KBM-7 (cell line): Measurements from ENCODE around the gene OSBPL5.
A peak's percentile ranks its signal among the peaks of the same experiment; 100 is the strongest.

Experiments used
- DNase-seq: peaks from one replicate; pipeline ENCODE4 v3.0.0-alpha.2; 2015
- in situ Hi-C: fragments of 300-500 bp; cut with MboI; formaldehyde crosslinking; loops from 2 replicates; pipeline ENCODE4 v1.14.3; 2020; ENCODE audit warnings: low sequenced_read_pairs, low pct_unique_long_range_greater_than_20kb, mixed read lengths

Gene OSBPL5, protein sequence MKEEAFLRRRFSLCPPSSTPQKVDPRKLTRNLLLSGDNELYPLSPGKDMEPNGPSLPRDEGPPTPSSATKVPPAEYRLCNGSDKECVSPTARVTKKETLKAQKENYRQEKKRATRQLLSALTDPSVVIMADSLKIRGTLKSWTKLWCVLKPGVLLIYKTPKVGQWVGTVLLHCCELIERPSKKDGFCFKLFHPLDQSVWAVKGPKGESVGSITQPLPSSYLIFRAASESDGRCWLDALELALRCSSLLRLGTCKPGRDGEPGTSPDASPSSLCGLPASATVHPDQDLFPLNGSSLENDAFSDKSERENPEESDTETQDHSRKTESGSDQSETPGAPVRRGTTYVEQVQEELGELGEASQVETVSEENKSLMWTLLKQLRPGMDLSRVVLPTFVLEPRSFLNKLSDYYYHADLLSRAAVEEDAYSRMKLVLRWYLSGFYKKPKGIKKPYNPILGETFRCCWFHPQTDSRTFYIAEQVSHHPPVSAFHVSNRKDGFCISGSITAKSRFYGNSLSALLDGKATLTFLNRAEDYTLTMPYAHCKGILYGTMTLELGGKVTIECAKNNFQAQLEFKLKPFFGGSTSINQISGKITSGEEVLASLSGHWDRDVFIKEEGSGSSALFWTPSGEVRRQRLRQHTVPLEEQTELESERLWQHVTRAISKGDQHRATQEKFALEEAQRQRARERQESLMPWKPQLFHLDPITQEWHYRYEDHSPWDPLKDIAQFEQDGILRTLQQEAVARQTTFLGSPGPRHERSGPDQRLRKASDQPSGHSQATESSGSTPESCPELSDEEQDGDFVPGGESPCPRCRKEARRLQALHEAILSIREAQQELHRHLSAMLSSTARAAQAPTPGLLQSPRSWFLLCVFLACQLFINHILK

DNA sequence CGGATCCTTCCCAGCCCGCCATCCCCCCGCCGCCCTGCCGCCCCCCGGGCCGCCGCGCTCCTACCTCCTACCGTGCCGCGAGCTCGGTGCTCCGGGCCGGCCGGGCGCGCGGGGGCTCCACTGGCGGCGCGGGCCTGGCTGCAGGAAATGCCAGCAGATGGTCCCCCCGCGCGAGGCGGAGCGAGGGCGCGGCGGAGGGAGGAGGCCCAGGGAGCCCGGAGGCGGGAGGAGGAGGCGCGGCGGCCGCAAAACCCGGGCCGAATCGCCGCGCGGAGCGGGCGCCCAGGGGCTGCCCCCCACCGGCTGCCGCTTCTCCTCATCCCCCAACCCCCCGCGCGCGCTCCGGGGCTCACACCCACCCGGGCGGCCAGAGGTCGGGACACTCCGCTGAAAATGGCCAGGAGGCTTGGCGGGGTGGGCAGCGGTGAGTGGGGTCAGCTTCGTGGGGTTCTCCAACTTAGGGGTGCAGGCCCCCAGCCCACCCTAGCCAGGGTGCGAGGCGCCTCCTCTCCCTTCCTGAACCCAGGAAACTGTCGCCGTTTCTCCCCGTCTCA lies at the start of gene OSBPL5:
Gene OSBPL5, minus strand, starts transcription at position 159 of the 554 bp plus-strand sequence. CDS start 36,162 bp downstream, outside the sequence.
- in situ Hi-C loops: no loop called here
- DNase-seq: peak; percentile 57

DNA sequence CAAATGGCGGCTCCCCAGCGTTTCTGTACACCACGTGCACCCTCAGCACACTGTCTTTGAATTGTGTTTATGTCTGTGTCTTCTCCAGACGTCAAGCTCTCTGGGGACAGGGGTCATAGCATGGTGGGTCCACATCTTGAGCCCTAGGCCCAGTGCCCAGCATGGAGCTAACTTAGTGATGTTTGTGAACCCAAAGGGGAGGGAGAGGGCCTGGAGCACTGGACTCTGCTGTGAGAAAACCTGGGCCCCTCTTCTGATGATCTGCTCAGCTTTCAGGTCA lies 49.2 kb upstream of the OSBPL5 start:
- in situ Hi-C loops: no loop called here

DNA sequence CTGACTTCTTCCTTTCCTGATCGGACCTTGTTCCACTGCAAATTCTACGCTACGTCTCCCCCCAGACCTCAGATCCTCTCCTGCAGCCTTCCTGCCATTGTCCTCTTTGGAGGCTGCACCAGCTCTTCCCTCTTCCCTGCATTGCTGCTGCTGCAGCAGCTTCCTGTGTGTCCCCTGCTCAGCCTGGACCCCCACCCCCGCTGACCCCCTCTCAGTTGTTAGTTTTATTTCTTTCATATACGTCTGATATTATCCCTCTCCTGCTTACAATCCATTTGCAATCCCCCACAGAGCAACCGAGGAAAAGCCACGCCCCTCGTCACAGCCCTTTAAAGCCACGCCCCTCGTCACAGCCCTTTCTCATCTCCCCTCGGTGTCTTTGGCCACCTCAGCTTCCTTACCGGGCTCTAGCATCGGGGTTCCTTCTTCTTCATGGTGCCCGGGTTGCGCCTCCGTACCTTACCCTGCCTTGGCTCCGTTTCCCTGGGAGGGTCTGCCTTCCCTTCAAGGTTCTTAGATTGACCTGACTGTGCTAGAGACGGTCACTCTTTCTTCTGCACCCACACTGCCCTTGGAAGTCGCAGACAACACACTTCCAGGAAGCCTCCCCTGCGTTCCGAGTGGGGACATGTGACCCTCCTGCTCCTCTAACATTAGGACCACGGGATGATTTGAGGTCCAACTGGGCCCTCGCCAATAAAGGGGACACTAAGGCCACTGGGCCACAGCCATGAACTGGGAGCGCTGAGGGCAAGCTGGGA lies 48.7 kb upstream of the OSBPL5 start:
- in situ Hi-C loops: no loop called here
- DNase-seq: no peak

More for the DNA sequence above, 49.2 kb upstream of the OSBPL5 start:
- DNase-seq: no peak

DNA sequence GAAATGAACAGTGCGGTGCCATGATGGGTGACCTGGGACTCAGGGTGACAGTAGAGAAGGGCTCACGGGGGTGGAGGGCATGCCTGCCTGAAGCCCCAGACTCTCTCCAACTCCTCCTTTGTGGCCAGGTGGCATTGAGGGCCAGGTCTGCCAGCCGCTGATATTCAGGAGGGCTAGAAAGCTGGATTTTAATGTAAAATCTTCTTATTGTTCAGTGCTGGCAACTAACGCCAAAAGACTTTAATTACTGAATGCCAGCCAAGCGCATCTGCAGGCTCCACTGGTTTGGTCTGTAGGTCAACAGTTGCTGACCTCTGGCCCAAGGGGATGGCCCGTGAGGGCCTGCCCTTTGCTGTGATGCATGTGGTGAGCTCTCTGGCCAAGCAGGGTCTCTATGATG lies 43.2 kb upstream of the OSBPL5 start:
- DNase-seq: no peak
- in situ Hi-C loops: no loop called here

DNA sequence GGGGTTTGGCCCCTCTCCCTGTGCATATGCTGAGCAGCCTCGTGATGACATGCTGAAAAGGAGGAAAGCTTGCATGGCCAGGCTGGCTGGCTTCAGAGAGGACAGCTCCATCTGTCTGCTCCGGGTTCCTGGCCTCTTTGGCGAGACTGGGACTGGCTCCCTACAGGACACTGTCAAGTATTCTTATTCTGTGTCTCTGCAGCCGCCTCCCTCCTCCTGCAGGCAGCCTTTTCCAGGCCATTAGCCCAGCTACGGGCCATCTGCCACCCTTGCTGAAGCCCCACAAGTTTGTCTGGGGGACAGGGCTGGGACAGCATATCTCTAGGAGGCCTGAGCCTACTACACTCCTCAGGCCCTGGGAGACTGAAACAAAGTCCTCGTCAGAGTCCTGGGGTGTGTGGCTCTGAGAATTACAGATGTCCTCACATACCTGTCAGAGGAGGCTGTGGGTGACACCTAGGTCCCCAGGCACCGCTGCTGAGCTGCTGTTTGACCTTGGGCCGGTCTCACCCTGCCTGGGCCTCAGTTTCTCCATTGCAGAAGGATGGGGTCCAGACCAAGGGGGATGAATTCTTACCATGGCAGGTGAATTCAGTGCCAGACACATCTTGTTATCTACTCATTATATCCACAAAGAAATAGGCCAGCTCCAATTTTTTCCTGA lies 42.5 kb upstream of the OSBPL5 start:
- in situ Hi-C loops: no loop called here

DNA sequence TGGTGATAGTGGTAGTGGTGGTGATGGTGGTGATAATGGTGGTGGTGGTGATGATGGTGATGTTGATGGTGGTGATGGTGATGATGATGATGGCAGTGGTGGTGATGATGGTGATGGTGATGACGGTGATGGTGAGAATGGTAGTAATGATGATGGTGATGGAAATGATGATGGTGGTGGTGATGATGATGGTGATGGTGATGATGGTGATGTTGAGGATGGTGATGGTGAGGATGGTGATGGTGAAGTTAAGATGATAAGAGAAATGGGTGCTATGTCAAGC lies 41.8 kb upstream of the OSBPL5 start:
- DNase-seq: no peak
- in situ Hi-C loops: no loop called here

More for the DNA sequence above, 42.5 kb upstream of the OSBPL5 start:
- DNase-seq: no peak

DNA sequence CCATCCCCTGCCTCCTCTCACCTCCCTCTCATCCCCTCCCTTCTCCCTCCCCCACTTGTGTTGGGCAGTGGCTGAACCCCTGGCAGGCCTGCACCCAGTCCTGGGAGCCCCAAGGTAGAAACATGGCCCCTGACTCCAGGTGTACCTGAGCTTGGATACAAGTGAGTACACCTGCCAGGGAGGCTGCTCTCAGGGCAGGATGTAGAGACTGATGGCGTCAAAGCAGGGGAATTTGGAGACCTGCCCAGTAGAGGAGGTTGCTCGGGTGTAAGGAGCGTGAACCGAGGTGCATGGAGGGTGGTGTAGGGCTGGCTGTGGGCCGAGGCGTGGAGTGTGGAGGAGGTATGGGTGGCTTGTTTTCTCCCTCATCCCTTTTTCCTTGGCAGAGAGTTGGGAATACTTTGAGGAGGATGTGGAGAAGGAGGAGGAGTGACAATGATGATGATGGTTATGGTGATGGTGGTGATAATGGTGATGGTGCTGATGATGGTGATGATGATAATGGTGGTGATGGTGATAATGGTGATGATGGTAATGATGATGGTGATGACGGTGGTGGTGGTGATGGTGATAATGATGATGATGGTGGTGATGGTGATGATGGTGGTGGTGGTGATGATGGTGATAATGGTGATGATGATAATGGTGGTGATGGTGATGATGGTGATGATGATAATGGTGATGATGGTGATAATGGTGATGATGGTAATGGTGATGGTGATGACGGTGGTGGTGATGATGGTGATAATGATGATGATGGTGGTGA lies 41.2 kb upstream of the OSBPL5 start:
- DNase-seq: no peak
- in situ Hi-C loops: no loop called here

DNA sequence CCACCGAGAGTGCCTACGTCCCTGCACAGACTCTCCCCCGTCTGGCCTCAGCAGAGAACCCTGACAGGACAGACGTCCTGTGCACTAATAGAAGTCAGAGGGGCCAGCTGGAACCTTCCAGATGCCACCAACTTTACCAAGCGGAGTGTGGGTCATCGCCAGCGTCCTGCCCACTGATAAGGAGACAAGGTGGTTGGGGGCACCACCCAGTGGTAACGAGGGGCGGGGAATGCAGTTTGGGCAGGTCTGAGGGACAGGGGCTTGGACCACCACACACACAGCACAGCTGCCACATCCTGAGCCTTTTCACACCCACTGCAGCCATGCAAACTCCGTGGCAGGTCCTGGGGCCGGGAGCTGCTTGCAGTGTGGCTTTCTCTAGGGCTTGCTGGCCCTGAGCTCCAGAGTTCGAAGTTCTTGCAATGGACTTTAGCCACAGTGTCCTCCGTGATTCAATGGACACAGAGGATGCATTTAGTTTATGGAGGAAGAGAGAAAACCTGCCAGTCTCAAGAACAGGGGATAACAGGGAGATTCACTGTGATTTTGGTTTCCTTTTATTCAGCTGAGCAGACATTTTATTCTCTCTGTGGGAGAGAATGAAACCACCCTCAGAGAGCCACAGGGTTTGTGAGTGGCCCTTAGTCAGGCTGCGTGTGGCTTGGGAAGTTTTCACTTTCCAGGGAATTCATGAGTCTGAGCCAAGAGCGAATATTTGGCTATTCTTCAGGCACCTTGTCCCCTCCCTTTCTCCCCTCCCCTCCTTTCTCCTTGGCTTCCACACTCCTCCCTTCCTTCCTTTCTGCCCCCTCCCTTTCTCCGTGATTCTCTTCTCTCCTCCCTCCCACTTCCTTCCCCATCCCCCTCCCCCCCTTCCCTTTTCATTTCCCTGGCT lies 40.4 kb upstream of the OSBPL5 start:
- in situ Hi-C loops: no loop called here
- DNase-seq: no peak

DNA sequence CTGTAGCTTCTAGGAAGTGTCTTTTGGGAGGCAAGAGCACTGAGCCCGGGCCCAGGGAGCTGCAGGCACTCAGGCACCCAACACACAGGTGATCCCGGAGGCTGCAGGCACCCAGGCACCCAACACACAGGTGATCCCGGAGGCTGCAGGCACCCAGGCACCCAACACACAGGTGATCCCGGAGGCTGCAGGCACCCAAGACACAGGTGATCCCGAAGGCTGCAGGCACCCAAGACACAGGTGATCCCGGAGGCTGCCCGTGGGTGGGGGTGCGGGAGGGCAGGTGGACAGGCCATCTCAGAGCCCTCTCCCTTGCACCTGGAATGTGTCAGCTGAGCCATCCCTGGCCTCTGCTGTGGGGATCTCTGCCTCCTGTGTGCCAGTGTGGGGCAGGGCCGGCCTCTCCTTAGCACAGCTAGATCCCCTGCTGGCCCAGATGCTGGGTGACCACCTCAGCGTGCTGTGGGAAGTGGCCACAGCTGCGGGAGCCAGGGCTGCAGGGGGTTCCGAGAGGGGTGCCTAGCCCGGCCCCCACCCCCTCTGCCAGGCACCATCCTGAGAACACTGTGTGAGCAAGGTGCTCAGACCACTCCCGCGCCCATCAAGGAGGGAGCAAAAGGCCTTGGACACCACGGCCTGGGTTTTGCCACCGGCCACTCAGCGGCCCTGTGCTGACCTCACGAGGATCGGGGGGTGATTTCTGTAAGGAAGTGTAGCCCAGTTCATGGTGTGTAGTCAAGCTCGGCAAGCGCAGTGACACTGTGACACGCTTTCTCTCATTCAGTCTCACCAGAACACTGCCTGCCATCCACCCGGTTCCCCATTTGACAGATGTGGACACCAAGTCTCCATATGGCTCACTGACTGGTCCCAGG lies 39.3 kb upstream of the OSBPL5 start:
- no peak for DNase-seq
- in situ Hi-C loops: no loop called here

DNA sequence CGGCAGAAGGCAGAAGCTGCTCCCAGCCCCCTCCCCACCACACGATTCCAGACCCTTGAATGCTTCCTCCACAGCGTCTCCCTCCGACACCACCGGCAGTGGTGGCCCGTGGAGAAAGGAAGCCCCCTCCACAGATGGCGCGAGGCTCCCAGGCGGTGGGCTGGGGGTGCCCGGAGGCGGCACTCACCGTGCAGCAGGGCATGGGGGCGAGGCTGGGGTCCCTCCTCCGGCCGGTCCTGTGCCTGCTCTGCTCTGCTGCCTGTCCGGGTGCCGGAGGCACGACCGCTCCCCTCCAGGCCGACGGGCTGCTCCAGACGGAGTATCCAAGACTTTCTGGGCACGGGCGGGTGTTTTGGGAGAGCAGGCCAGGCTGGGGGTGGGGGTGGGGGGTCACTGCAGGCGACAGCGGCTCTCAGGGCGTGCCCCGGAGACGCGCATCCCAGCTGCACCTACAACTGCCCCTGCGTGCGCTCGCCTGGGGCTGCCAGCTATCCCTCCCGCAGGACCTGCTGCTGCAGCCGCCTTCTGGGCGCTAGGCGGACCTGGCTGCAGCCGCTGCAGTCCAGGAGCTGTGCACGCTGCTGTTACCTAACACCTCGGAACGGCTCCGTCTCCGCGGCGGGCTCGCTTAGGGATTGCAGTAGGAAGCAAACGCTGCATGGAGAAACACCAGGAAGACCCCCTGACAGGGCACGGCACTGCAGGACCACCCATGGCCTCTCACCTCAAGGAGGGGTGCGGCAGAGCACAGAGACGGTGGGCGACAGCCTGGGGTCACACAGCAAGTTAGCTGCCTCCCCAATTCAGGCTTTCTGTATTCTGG lies 38.3 kb upstream of the OSBPL5 start:
- in situ Hi-C loops: no loop called here
- no peak for DNase-seq

DNA sequence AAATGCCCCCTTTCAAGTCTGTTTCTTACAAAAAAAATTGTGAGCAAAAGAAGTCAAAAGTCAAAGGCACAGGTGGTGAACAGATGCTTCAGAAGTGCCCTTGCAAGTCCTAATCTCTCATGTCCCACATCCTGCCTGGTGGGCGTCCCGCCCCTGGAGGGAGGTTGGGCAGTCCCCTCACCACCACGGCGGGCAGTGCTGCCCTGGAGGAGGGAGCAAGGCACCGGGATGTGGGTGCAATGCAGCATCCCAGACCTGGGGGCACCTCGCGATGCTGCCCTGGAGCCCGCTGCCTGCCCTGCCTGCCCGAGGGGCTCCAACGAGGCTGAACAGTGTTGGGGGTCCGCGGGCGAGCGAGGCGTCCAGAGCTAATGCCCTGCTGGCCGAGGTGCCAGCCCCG lies 37.6 kb upstream of the OSBPL5 start:
- DNase-seq: no peak
- in situ Hi-C loops: no loop called here

DNA sequence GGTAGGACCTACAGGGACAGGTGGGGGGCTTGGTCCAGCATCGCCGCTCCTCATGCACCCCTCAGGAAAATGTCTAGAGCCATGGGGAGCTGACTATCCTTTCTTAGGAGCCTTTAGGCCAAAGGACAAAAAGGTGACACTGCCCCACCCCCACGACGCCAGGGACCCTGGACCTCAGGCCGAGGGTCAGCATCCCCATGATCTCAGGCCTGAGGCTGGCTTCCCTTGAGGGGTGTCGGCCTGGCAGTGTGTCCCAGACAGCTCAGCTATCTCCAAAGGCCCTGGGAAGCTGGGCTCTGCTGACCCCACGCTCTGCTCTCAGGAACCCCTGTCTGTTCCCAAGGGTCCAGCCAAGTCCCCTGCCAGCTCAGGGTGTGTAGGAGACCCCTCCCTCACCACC lies 37.2 kb upstream of the OSBPL5 start:
- no peak for DNase-seq
- in situ Hi-C loops: no loop called here

DNA sequence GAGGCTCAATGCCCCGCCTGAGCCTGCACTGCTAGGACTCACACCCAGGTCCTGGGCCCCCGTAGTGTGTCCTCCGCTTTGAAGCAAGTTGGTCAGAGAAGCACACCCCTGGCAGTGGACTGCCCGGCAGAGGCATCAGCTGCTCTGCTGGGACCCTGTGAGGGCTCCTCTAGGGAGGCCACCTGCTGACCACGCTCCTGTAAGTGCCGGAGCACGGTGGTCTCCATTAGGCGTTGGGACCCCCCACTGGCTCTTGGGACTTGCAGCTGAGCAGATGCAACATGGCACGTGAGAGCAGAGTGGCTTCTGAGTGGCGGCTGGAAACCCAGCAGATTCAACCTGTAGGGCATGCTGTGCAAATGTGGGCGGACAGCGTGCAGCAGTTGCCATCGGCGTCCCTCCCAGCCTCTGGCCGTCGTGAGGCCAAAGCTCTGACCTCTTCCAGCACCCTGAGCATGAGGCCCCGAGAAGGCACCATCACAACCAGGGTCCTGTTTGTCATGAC lies 36.6 kb upstream of the OSBPL5 start:
- in situ Hi-C loops: no loop called here
- DNase-seq: no peak

DNA sequence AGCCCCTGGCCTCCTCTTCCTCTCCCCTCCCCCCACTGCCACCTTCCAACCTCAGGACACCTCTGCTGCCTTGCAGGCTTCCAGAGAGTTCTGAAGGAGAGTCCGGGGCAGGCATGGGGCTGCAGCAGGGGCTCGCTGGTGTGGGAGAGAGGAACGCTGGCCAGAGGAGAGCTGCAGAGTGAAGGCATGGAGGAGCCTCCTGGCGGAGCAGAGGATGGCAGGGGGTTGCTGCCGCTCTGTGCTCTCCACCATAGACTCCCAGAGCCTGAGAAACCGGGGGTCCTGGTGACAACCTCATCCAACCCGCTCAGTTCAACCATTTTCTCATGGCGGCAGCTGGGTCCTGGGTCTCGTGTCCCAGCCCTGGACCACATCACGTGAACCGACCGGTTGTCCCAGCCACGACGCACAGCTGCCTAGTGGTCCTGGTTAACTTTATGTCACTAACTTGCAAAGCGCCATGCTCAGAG lies 36.0 kb upstream of the OSBPL5 start:
- in situ Hi-C loops: no loop called here
- no peak for DNase-seq

DNA sequence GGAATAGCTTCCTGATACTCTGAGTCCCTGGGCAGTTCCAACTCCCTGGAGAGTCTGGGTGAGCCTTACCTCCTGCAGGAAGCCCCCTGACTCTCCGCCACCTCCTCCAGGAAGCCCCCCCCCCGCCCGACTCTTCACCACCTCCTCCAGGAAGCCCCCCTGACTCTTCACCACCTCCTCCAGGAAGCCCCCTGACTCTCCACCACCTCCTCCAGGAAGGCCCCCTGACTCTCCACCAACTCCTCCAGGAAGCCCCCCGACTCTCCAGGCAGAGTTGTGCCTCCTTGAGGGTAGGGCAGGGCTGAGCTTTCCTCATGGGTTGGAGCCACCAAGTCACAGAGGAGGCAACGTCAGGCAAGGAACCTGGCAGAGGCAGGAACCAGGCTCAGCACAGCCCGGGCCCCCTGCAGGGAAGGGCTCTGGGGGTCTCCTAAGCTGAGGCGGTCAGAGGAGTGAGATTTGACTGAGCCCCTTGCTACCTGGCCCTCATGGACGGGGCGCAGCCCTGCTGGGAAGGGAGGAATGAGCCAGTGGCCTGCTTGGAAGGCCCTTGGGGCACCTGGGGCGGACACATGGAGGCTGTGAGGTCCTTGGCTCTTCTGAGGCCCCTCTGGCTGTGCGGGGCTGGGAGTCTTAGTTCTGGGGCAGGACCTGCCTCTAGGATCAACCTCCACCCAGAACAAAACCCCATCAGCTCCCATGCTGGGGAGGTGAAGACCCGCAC lies 35.4 kb upstream of the OSBPL5 start:
- in situ Hi-C loops: no loop called here
- DNase-seq: no peak
